Measurements from ENCODE around the gene LRRN4CL. TPM values are rescaled to one million over a fixed set of nuclear protein-coding genes. Genes with fewer than 3 reads are reported as not detected.

LRRN4CL gene
- total and polyA plus RNA-seq, 9 of the 15 experiments (the other 6 are each of a cell fraction or from before 2014, with no cell fraction given), result 0.03 to 0.11 (median 0.05) TPM; not detected in 4

DNA sequence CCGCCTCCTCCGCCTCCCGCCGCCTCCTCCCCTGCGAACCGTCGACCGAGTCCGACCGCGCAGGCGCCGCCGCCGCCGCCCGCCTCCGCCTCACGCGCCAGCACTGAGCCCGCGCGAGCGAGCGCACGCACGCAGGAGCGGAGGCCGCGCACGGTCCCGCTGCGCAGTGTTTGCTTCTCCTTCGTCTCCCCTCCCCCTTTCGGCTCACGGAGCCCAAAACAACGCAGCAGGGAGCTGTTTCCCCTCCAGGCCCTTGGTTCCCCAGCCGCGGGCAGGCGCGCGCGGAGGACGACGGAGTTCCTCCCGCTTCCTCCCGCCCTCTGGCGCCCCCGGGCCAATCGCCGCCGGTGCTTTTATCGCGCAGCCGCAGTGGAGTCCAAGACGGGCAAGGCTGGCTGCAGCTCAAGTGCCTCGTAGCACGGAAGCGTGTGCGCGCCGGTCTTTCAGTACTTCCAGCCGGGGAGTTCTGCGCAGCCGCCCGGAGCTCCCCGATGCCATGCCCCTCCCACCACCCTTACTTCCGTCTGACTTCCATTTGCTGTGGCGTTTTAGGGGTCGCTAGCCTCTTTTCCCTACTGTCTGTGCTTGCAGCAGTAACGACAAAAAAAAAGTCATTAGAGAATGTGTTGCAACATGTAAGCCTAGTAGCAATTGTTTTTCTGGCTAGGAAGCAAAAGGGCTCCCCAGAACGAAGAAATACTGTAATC lies 38.0 kb upstream of the LRRN4CL start, which contains the start of gene HNRNPUL2 (continued):
- TF ChIP-seq ZNF507 (tag; conservative IDR thresholded peaks at IDR 0.05), result no peak
- TF ChIP-seq ZSCAN29 (IDR thresholded peaks at IDR 0.05), result no peak
- no peak for TF ChIP-seq FUS (optimal IDR thresholded peaks at IDR 0.05; ENCODE audit: low read depth, low read length)
- no peak for TF ChIP-seq MAFK (IDR thresholded peaks at IDR 0.05; ENCODE audit: low read length)
- TF ChIP-seq, protein P1, sequence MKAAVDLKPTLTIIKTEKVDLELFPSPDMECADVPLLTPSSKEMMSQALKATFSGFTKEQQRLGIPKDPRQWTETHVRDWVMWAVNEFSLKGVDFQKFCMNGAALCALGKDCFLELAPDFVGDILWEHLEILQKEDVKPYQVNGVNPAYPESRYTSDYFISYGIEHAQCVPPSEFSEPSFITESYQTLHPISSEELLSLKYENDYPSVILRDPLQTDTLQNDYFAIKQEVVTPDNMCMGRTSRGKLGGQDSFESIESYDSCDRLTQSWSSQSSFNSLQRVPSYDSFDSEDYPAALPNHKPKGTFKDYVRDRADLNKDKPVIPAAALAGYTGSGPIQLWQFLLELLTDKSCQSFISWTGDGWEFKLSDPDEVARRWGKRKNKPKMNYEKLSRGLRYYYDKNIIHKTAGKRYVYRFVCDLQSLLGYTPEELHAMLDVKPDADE (conservative IDR thresholded peaks at IDR 0.05; ENCODE audit: control insufficient read depth, low read depth, low read length), result peak; percentile 31; the same call in 1 of the 2 replicates
- no peak for TF ChIP-seq FOXJ2 (tag; IDR thresholded peaks at IDR 0.05)
- no peak for TF ChIP-seq ZNF316 (IDR thresholded peaks at IDR 0.05)
- peak; percentile 90 for TF ChIP-seq ZFX (CRISPR knock-in tag; IDR thresholded peaks at IDR 0.05)
- TF ChIP-seq POLR2G (IDR thresholded peaks at IDR 0.05; ENCODE audit: low read depth, low read length), result peak; percentile 98
- TF ChIP-seq, protein P2, sequence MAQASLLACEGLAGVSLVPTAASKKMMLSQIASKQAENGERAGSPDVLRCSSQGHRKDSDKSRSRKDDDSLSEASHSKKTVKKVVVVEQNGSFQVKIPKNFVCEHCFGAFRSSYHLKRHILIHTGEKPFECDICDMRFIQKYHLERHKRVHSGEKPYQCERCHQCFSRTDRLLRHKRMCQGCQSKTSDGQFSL (CRISPR knock-in tag; IDR thresholded peaks at IDR 0.05), result no peak
- TF ChIP-seq, protein P2 (tag; IDR thresholded peaks at IDR 0.05), result no peak
- TF ChIP-seq SMARCB1 (IDR thresholded peaks at IDR 0.05; ENCODE audit: insufficient read length, low read depth), result no peak
- TF ChIP-seq, protein P3, sequence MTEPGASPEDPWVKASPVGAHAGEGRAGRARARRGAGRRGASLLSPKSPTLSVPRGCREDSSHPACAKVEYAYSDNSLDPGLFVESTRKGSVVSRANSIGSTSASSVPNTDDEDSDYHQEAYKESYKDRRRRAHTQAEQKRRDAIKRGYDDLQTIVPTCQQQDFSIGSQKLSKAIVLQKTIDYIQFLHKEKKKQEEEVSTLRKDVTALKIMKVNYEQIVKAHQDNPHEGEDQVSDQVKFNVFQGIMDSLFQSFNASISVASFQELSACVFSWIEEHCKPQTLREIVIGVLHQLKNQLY (CRISPR knock-in tag; conservative IDR thresholded peaks at IDR 0.05), result no peak
- TF ChIP-seq TRIM24 (IDR thresholded peaks at IDR 0.05), result peak in 1 of 2 experiments; percentile 17; a peak in 1 of 4 replicates
- peak; percentile 58; the same call in 1 of the 2 replicates for TF ChIP-seq ZBTB7A (IDR thresholded peaks at IDR 0.05; ENCODE audit: borderline replicate concordance, control insufficient read depth, low read depth, low read length)
- TF ChIP-seq ZKSCAN1 (IDR thresholded peaks at IDR 0.05; ENCODE audit: low read depth, low read length), result no peak
- TF ChIP-seq RCOR1 (IDR thresholded peaks at IDR 0.05; ENCODE audit: borderline replicate concordance in 1 of 2, low read depth in 2 of 2, low read length in 2 of 2), result no peak
- TF ChIP-seq, protein P4, sequence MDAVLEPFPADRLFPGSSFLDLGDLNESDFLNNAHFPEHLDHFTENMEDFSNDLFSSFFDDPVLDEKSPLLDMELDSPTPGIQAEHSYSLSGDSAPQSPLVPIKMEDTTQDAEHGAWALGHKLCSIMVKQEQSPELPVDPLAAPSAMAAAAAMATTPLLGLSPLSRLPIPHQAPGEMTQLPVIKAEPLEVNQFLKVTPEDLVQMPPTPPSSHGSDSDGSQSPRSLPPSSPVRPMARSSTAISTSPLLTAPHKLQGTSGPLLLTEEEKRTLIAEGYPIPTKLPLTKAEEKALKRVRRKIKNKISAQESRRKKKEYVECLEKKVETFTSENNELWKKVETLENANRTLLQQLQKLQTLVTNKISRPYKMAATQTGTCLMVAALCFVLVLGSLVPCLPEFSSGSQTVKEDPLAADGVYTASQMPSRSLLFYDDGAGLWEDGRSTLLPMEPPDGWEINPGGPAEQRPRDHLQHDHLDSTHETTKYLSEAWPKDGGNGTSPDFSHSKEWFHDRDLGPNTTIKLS (IDR thresholded peaks at IDR 0.05; ENCODE audit: borderline replicate concordance, low read depth), result peak; percentile 80
- TF ChIP-seq BDP1 (IDR thresholded peaks at IDR 0.05; ENCODE audit: insufficient read depth, insufficient read length), result no peak
- peak in 1 of 2 experiments; percentile 80; a peak in 2 of 4 replicates for TF ChIP-seq HDAC1 (IDR thresholded peaks at IDR 0.05)
- TF ChIP-seq HMGN3 (IDR thresholded peaks at IDR 0.05; ENCODE audit: borderline replicate concordance, extremely low read depth, insufficient read length, low read depth, low read length), result peak; percentile 87
- peak; percentile 91; the same call in 1 of the 2 replicates for TF ChIP-seq FOXP1 (CRISPR knock-in tag; IDR thresholded peaks at IDR 0.05)
- TF ChIP-seq CHD1 (IDR thresholded peaks at IDR 0.05; ENCODE audit: low read length), result no peak
- no peak for TF ChIP-seq ZZZ3 (IDR thresholded peaks at IDR 0.05)
- TF ChIP-seq STAG1 (CRISPR knock-in tag; IDR thresholded peaks at IDR 0.05; ENCODE audit: borderline replicate concordance), result no peak
- no peak for TF ChIP-seq ZNF232 (CRISPR knock-in tag; IDR thresholded peaks at IDR 0.05)

Data from K562 (cell line).